T-cell (primary cell): ENCODE measurements around the gene ARID5B. TPM values are rescaled to one million over a fixed set of nuclear protein-coding genes. Genes with fewer than 3 reads are reported as not detected.

ENCODE experiments used
- ATAC-seq, 4 experiments: fragments of 200-7000 bp in 3 of 4; fragments of 150-1000 bp in 1 of 4; cut with Tn5 transposase; replicated peaks in 1 of 4; 1 replicate in 3 of 4; 2 replicates in 1 of 4; pipeline ENCODE4 v1.10.0; 2021; ENCODE audit warnings: moderate library complexity in 3 of 4, mild to moderate bottlenecking in 2 of 4, moderate number of reproducible peaks in 1 of 4
- CTCF ChIA-PET, 2 donors: fragments of 300-600 bp; sonication (Branson Sonifier 250); formaldehyde crosslinking; loops; one replicate each; lab custom pipeline; 2022; ENCODE audit warnings: antibody characterized with exemption in 2 of 2; lab: Charles Lee
- POLR2A ChIA-PET, 2 donors: fragments of 300-600 bp; sonication (Branson Sonifier 250); formaldehyde crosslinking; loops; one replicate each; lab custom pipeline; 2022; ENCODE audit warnings: antibody characterized with exemption in 2 of 2; lab: Charles Lee
- DNase-seq, 35 experiments: peaks; one replicate each; pipeline versions ENCODE4 v3.0.0 to v3.0.0-alpha.2; 2013 to 2023
- H3K27ac ChIP-seq: one replicate; pipeline ENCODE4 v1.5.1; 2013; ENCODE audit warnings: low read length
- H3K27me3 ChIP-seq, 2 experiments: replicated peaks in 1 of 2; 1 replicate in 1 of 2; 2 replicates in 1 of 2; pipeline versions ENCODE4 v1.6.1 to v1.7.0; 2013; ENCODE audit warnings: low read length in 1 of 2, mixed read lengths in 1 of 2; ENCODE audit not compliant: control insufficient read depth in 2 of 2, insufficient read depth in 2 of 2; ENCODE audit errors: extremely low read depth in 1 of 2
- H3K36me3 ChIP-seq, 2 donors: 1 replicate in 1 of 2; 2 replicates in 1 of 2; pipeline versions ENCODE4 v1.6.1 to v1.7.0; 2013; ENCODE audit warnings: low read length in 1 of 2; ENCODE audit not compliant: control insufficient read depth in 2 of 2, insufficient read depth in 1 of 2; ENCODE audit errors: extremely low read depth in 1 of 2
- H3K4me1 ChIP-seq, 2 experiments: 1 replicate in 1 of 2; 2 replicates in 1 of 2; pipeline versions ENCODE4 v1.6.1 to v1.7.0; 2013; ENCODE audit warnings: low read length in 2 of 2, mixed read lengths in 1 of 2; ENCODE audit not compliant: insufficient read depth in 2 of 2, control insufficient read depth in 1 of 2; ENCODE audit errors: extremely low read depth in 1 of 2
- H3K4me3 ChIP-seq, 2 donors: 1 replicate in 1 of 2; 2 replicates in 1 of 2; pipeline versions ENCODE4 v1.5.1 to v1.7.0; 2013; ENCODE audit warnings: mild to moderate bottlenecking in 2 of 2, low read length in 1 of 2, moderate library complexity in 1 of 2; ENCODE audit not compliant: control insufficient read depth in 1 of 2; ENCODE audit errors: extremely low read depth in 1 of 2
- H3K9me3 ChIP-seq: 2 replicates; pipeline ENCODE4 v1.7.0; 2013
- H3K27ac Mint-ChIP-seq, 2 donors: one replicate each; pipeline ENCODE4 v1.8.0; 2020 to 2021; ENCODE audit warnings: mild to moderate bottlenecking in 2 of 2, mixed read lengths in 2 of 2
- H3K27me3 Mint-ChIP-seq, 2 donors: one replicate each; pipeline ENCODE4 v1.8.0; 2021 to 2022; ENCODE audit warnings: mixed read lengths in 2 of 2
- H3K36me3 Mint-ChIP-seq: one replicate; pipeline ENCODE4 v1.8.0; 2021; ENCODE audit warnings: mixed read lengths
- H3K4me1 Mint-ChIP-seq, 3 donors: one replicate each; pipeline ENCODE4 v1.8.0; 2020 to 2022; ENCODE audit warnings: mixed read lengths in 3 of 3, mild to moderate bottlenecking in 1 of 3
- H3K4me3 Mint-ChIP-seq, 3 donors: one replicate each; pipeline ENCODE4 v1.8.0; 2020 to 2022; ENCODE audit warnings: mild to moderate bottlenecking in 3 of 3, mixed read lengths in 3 of 3, moderate library complexity in 3 of 3
- H3K9me3 Mint-ChIP-seq, 3 donors: one replicate each; pipeline ENCODE4 v1.8.0; 2020 to 2022; ENCODE audit warnings: mixed read lengths in 3 of 3
- WGBS: methylation state at CpG from one replicate; pipeline ENCODE4 v1.1.5; 2013; ENCODE audit warnings: missing lambda C conversion rate; ENCODE audit not compliant: insufficient coverage; 5-methylcytosine and 5-hydroxymethylcytosine counted together
- total RNA-seq, 35 experiments: library from RNA in 6 of 35; stranded (reverse) in 6 of 35; fragments of 120-200 nt in 1 of 35; gene quantifications; one replicate each; pipeline versions ENCODE4 v1.2.1 to v1.2.4 and lab custom pipeline; 2013 to 2026

Gene ARID5B
- total RNA-seq, 5 donors from 2014 or later (not counting 1 experiment from before 2014, with no cell fraction given): 34.0 to 75.5 (median 42.5) TPM

GRCh38 chr10:61962971-61963370 lies 61.5 kb downstream of the ARID5B start:
- POLR2A ChIA-PET: interaction anchor here in 1 of 2 donors (0.5 kb wide), 1 partner anchor 77 kb away, joined by 3 read pairs; no protein-coding TSS in a partner anchor
- Histone ChIP-seq H3K27ac (peak overlapping the region; percentile 28), H3K27me3 (no peaks in the 10 kb centered on the region), H3K4me3 (no peak overlapping the region), H3K36me3 (peaks cover 0 to 3% of the 10 kb centered on the region in 2 donors), H3K4me1 (peaks cover 0 to 23% of the 10 kb centered on the region in 2 experiments), H3K9me3 (no peaks in the 10 kb centered on the region)
- no CpG with 5 or more reads among the region's 4 CpGs for WGBS
- DNase-seq (no peak), ATAC-seq (no peak)
- H3K4me3 Mint-ChIP-seq: no peak overlapping the region
- peaks cover 0 to 5% (median 2%) of the 10 kb centered on the region in 3 donors for H3K9me3 Mint-ChIP-seq
- peaks cover 52% of the 10 kb centered on the region for H3K36me3 Mint-ChIP-seq
- peak overlapping the region; percentile 86 to 87 for H3K27ac Mint-ChIP-seq
- CTCF ChIA-PET: interaction anchor here (0.6 to 1.0 kb wide), 2 partner anchors 64 to 131 kb away, joined by 3 to 4 read pairs; no protein-coding TSS in a partner anchor
- no peaks in the 10 kb centered on the region for H3K27me3 Mint-ChIP-seq
- H3K4me1 Mint-ChIP-seq: peaks cover 62 to 83% (median 70%) of the 10 kb centered on the region in 3 donors

GRCh38 chr10:61963669-61964058 lies 62.2 kb downstream of the ARID5B start:
- peaks cover 2 to 3% of the 10 kb centered on the region in 2 donors for H3K36me3 ChIP-seq
- no peaks in the 10 kb centered on the region for H3K27me3 Mint-ChIP-seq
- H3K9me3 Mint-ChIP-seq: peaks cover 0 to 5% (median 2%) of the 10 kb centered on the region in 3 donors
- H3K27ac Mint-ChIP-seq: peak overlapping the region; percentile 84 to 85
- POLR2A ChIA-PET: no interaction called here
- peaks cover 55% of the 10 kb centered on the region for H3K36me3 Mint-ChIP-seq
- DNase-seq: no peak
- ATAC-seq: no peak
- CTCF ChIA-PET: interaction anchor here (0.9 to 1.5 kb wide), 4 partner anchors 20 to 281 kb away, joined by 3 to 4 read pairs (median 3); no protein-coding TSS in a partner anchor
- peaks cover 63 to 83% (median 70%) of the 10 kb centered on the region in 3 donors for H3K4me1 Mint-ChIP-seq
- H3K4me1 ChIP-seq: peaks cover 2 to 23% of the 10 kb centered on the region in 2 experiments
- WGBS: no CpG with 5 or more reads among the region's 2 CpGs
- no peak overlapping the region for H3K27ac ChIP-seq
- H3K27me3 ChIP-seq: no peaks in the 10 kb centered on the region
- no peak overlapping the region for H3K4me3 Mint-ChIP-seq
- H3K9me3 ChIP-seq: no peaks in the 10 kb centered on the region
- H3K4me3 ChIP-seq: no peak overlapping the region

GRCh38 chr10:61964059-61964709 lies 62.7 kb downstream of the ARID5B start:
- Mint-ChIP-seq H3K9me3 (peaks cover 0 to 5% (median 2%) of the 10 kb centered on the region in 3 donors), H3K4me3 (no peak overlapping the region), H3K27ac (peak overlapping the region; percentile 84 to 85), H3K4me1 (peaks cover 63 to 83% (median 70%) of the 10 kb centered on the region in 3 donors), H3K27me3 (no peaks in the 10 kb centered on the region), H3K36me3 (peaks cover 55% of the 10 kb centered on the region)
- peaks cover 3% of the 10 kb centered on the region in 2 donors for H3K36me3 ChIP-seq
- H3K27me3 ChIP-seq: no peaks in the 10 kb centered on the region
- H3K4me3 ChIP-seq: no peak overlapping the region
- ATAC-seq (no peak), DNase-seq (no peak)
- WGBS: 53% methylated on average over 3 of the region's 3 CpGs
- no peaks in the 10 kb centered on the region for H3K9me3 ChIP-seq
- H3K27ac ChIP-seq: no peak overlapping the region
- POLR2A ChIA-PET: no interaction called here
- CTCF ChIA-PET: interaction anchor here in 1 of 2 donors (0.9 to 1.5 kb wide), 3 partner anchors 21 to 281 kb away, joined by 3 to 4 read pairs (median 3); no protein-coding TSS in a partner anchor
- H3K4me1 ChIP-seq: peaks cover 2 to 23% of the 10 kb centered on the region in 2 experiments

- H3K9me3 ChIP-seq: no peaks in the 10 kb centered on the region
- Mint-ChIP-seq H3K27ac (no peak overlapping the region), H3K27me3 (no peaks in the 10 kb centered on the region), H3K36me3 (peaks cover 56% of the 10 kb centered on the region), H3K4me3 (no peak overlapping the region), H3K9me3 (peaks cover 0 to 5% (median 2%) of the 10 kb centered on the region in 3 donors), H3K4me1 (peaks cover 58 to 84% (median 68%) of the 10 kb centered on the region in 3 donors)
- peaks cover 3% of the 10 kb centered on the region in 2 donors for H3K36me3 ChIP-seq
- DNase-seq (no peak), ATAC-seq (no peak)
- no peak overlapping the region for H3K27ac ChIP-seq
- ChIA-PET POLR2A (no interaction called here), CTCF (interaction anchor here in 1 of 2 donors (1.5 kb wide), 1 partner anchor 280 kb away, joined by 4 read pairs; no protein-coding TSS in a partner anchor)
- H3K27me3 ChIP-seq: no peaks in the 10 kb centered on the region
- no CpG with 5 or more reads among the region's 7 CpGs for WGBS
- H3K4me1 ChIP-seq: peaks cover 2 to 23% of the 10 kb centered on the region in 2 experiments
- H3K4me3 ChIP-seq: no peak overlapping the region
Measured at GRCh38 chr10:61964949-61965702, 63.6 kb downstream of the ARID5B start.

- Mint-ChIP-seq H3K9me3 (peaks cover 0 to 5% (median 2%) of the 10 kb centered on the region in 3 donors), H3K36me3 (peaks cover 63% of the 10 kb centered on the region), H3K27ac (peak overlapping the region; percentile 23 to 39), H3K4me1 (peaks cover 60 to 87% (median 72%) of the 10 kb centered on the region in 3 donors), H3K4me3 (no peak overlapping the region), H3K27me3 (no peaks in the 10 kb centered on the region)
- Histone ChIP-seq H3K27me3 (no peaks in the 10 kb centered on the region), H3K4me1 (peaks cover 2 to 23% of the 10 kb centered on the region in 2 experiments), H3K4me3 (no peak overlapping the region), H3K27ac (no peak overlapping the region), H3K9me3 (no peaks in the 10 kb centered on the region), H3K36me3 (peaks cover 3% of the 10 kb centered on the region in 2 donors)
- ChIA-PET POLR2A (interaction anchor here in 1 of 2 donors (0.5 kb wide), 1 partner anchor 10 kb away, joined by 3 read pairs; no protein-coding TSS in a partner anchor), CTCF (interaction anchor here in 1 of 2 donors (0.6 to 0.9 kb wide), 2 partner anchors 72 to 1651 kb away, joined by 3 to 6 read pairs; no protein-coding TSS in a partner anchor)
- DNase-seq (no peak), ATAC-seq (no peak)
- WGBS: no CpG with 5 or more reads among the region's 3 CpGs
Measured at GRCh38 chr10:61965703-61966395, 64.3 kb downstream of the ARID5B start.
